GM12878 (cell line): ENCODE data around the gene KCNH5. TPM values are rescaled to one million over a fixed set of nuclear protein-coding genes. Genes with fewer than 3 reads are reported as not detected.

Experiments used
- ATAC-seq: fragments of 200-7000 bp; cut with Tn5 transposase; 3 replicates; pipeline ENCODE4 v1.9.1; 2020; ENCODE audit warnings: mild to moderate bottlenecking, moderate library complexity
- BruUV-seq: library from RNA; stranded (reverse); fragments of 400-500 nt; replicated peaks from 2 replicates; lab custom pipeline; 2021; lab: Mats Ljungman, UMichigan
- CTCF ChIA-PET: fragments of 300-600 bp; sonication (Branson Sonifier 250); formaldehyde crosslinking; extraction: SDS; loops from one replicate; lab custom pipeline; 2021; ENCODE audit warnings: inconsistent platforms; lab: Yijun Ruan, JAX
- POLR2A ChIA-PET: fragments of 350-600 bp; formaldehyde crosslinking; extraction: SDS; loops from one replicate; lab custom pipeline; 2021; ENCODE audit warnings: inconsistent platforms; lab: Charles Lee
- RAD21 ChIA-PET: fragments of 300-600 bp; sonication (Branson Sonifier 250); formaldehyde crosslinking; loops from one replicate; lab custom pipeline; 2023; ENCODE audit warnings: antibody characterized with exemption; ENCODE audit not compliant: unreplicated experiment; lab: Charles Lee
- SMC1A ChIA-PET: fragments of 300-600 bp; sonication (Branson Sonifier 250); formaldehyde crosslinking; loops from one replicate; lab custom pipeline; 2023; ENCODE audit not compliant: unreplicated experiment, uncharacterized antibody; lab: Charles Lee
- DNase-seq: peaks from one replicate; pipeline ENCODE4 v3.0.0-alpha.2; 2011; ENCODE audit warnings: low read depth, low spot score
- FAIRE-seq: peaks from 3 replicates; lab custom pipeline; 2011; peaks lifted over from hg19 to GRCh38; lab: Jason Lieb, UNC
- H2AFZ ChIP-seq: 2 replicates; pipeline ENCODE4 v1.6.0; 2011; ENCODE audit warnings: low read depth, low read length, control low read depth; ENCODE audit not compliant: control insufficient read depth
- H3K27ac ChIP-seq: 2 replicates; pipeline ENCODE4 v1.5.1; 2011; ENCODE audit warnings: control low read depth; ENCODE audit not compliant: control insufficient read depth, insufficient read depth
- H3K27me3 ChIP-seq, 2 experiments: replicated peaks in 1 of 2; 2 replicates each; pipeline versions ENCODE4 v1.6.0 to v1.6.1; 2011; ENCODE audit warnings: low read length in 1 of 2; ENCODE audit not compliant: control insufficient read depth in 2 of 2, insufficient read depth in 2 of 2
- H3K36me3 ChIP-seq, 2 experiments: 2 replicates each; pipeline ENCODE4 v1.5.1; 2011; ENCODE audit warnings: low read length in 1 of 2; ENCODE audit not compliant: control insufficient read depth in 2 of 2, insufficient read depth in 2 of 2
- H3K4me1 ChIP-seq: 2 replicates; pipeline ENCODE4 v1.6.1; 2011; ENCODE audit warnings: mild to moderate bottlenecking, low read length, moderate library complexity, mixed read lengths; ENCODE audit not compliant: control insufficient read depth, insufficient read depth
- H3K4me2 ChIP-seq: 2 replicates; pipeline ENCODE4 v1.6.0; 2011; ENCODE audit warnings: control low read depth; ENCODE audit not compliant: control insufficient read depth, insufficient read depth
- H3K4me3 ChIP-seq: fragments of 200-600 bp; sonication (generic); 2 replicates; pipeline ENCODE4 v1.5.1; 2016
- H3K79me2 ChIP-seq: 2 replicates; pipeline ENCODE4 v1.6.0; 2011; ENCODE audit warnings: low read length; ENCODE audit not compliant: control insufficient read depth, insufficient read depth
- H3K9ac ChIP-seq: 2 replicates; pipeline ENCODE4 v1.8.0; 2011; ENCODE audit warnings: low read length, control low read depth, mixed read lengths; ENCODE audit not compliant: control insufficient read depth, insufficient read depth
- H3K9me3 ChIP-seq: replicated peaks from 3 replicates; pipeline ENCODE4 v1.5.1; 2011; ENCODE audit warnings: mild to moderate bottlenecking, low read length; ENCODE audit not compliant: control insufficient read depth, insufficient read depth
- H4K20me1 ChIP-seq: 2 replicates; pipeline ENCODE4 v1.6.0; 2011; ENCODE audit not compliant: control insufficient read depth, insufficient read depth
- BHLHE40 ChIP-seq, 2 experiments: fragments of 450-650 bp in 1 of 2; IDR thresholded peaks; 2 replicates each; pipeline ENCODE4 v1.6.1; 2011 to 2017; ENCODE audit warnings: low read depth in 2 of 2, borderline replicate concordance in 1 of 2, improper control_type of control experiment in 1 of 2, low read length in 1 of 2, mild to moderate bottlenecking in 1 of 2
- CUX1 ChIP-seq: IDR thresholded peaks from 2 replicates; pipeline ENCODE4 v1.6.1; 2012; ENCODE audit warnings: improper control_type of control experiment, low read depth, low read length; ENCODE audit not compliant: insufficient replicate concordance
- IRF4 ChIP-seq: IDR thresholded peaks from 2 replicates; pipeline ENCODE4 v1.6.1; 2011; ENCODE audit warnings: low read depth, low read length
- NFYB ChIP-seq: IDR thresholded peaks from 2 replicates; pipeline ENCODE4 v1.6.1; 2011; ENCODE audit warnings: low read depth, mild to moderate bottlenecking, low read length, improper control_type of control experiment, moderate library complexity; ENCODE audit not compliant: insufficient read depth
- NKRF ChIP-seq: fragments of 450-650 bp; conservative IDR thresholded peaks from 2 replicates; pipeline ENCODE4 v1.6.1; 2017; ENCODE audit warnings: mild to moderate bottlenecking, moderate library complexity
- PKNOX1 ChIP-seq: fragments of 450-650 bp; IDR thresholded peaks from 2 replicates; pipeline ENCODE4 v1.6.1; 2016; ENCODE audit warnings: mild to moderate bottlenecking
- POLR2AphosphoS5 ChIP-seq: IDR thresholded peaks from 2 replicates; pipeline ENCODE4 v1.6.1; 2011; ENCODE audit warnings: mild to moderate bottlenecking, low read length, inconsistent platforms
- ZBED1 ChIP-seq: IDR thresholded peaks from 2 replicates; pipeline ENCODE4 v1.6.1; 2016; ENCODE audit warnings: borderline replicate concordance
- WGBS: methylation state at CpG from one replicate; pipeline ENCODE4 v1.1.6; 2016; ENCODE audit warnings: low lambda C conversion rate; ENCODE audit not compliant: insufficient replicate concordance, insufficient coverage; ENCODE audit errors: missing lambda C conversion rate; 5-methylcytosine and 5-hydroxymethylcytosine counted together
- in situ Hi-C: fragments of 300-500 bp; cut with MboI; formaldehyde crosslinking; loops from 9 replicates; pipeline ENCODE4 v1.14.3; 2018; ENCODE audit warnings: mixed read lengths
- intact Hi-C: fragments of 100-400 bp; cut with micrococcal nuclease; formaldehyde crosslinking; loops from one replicate; pipeline ENCODE4 v1.14.2; 2022; ENCODE audit not compliant: unreplicated experiment
- polyA plus RNA-seq, 11 experiments: library from polyadenylated mRNA; depleted of rRNA in 4 of 11; unstranded in 6 of 11; stranded (reverse) in 5 of 11; fragments of >200 nt; fragmentation: Nextera tagmentation in 4 of 11; fragmentation: Illumina TruSeq in 1 of 11; extraction: Ambion mirVana in 4 of 11; extraction: Trizol in 1 of 11; gene quantifications; 1 replicate in 1 of 11; 2 replicates in 10 of 11; pipeline versions ENCODE4 v1.2.1 to v1.2.3, GENCODE V29; 2011 to 2016; ENCODE audit warnings: inconsistent platforms in 2 of 11, missing spikeins in 2 of 11, low read depth in 1 of 11
- total RNA-seq, 4 experiments: library from RNA; depleted of rRNA in 3 of 4; stranded (reverse); fragments of >200 nt in 3 of 4; fragmentation: Illumina TruSeq in 1 of 4; extraction: Trizol in 1 of 4; gene quantifications; 2 replicates each; pipeline versions ENCODE4 v1.2.1 to v1.2.3, GENCODE V29; 2013 to 2021

The KCNH5 gene
- total and polyA plus RNA-seq, 10 of the 15 experiments (the other 5 are each of a cell fraction or from before 2014, with no cell fraction given) = under 0.01 to 0.04 (median 0.04) TPM; not detected in 7

- TF ChIP-seq CUX1 = no peak
- TF ChIP-seq BHLHE40 (IDR thresholded peaks at IDR 0.05; ENCODE audit: borderline replicate concordance in 1 of 2, low read depth in 2 of 2, low read length in 1 of 2) = no peak
- TF ChIP-seq PKNOX1 = no peak
- TF ChIP-seq IRF4 = no peak
Measured at GRCh38 chr14:62994096-62994495, 51.2 kb downstream of the KCNH5 start (continued).

- ChIA-PET RAD21 (no interaction called here), CTCF (no interaction called here), POLR2A (no interaction called here), SMC1A (no interaction called here)
- Histone ChIP-seq H3K27me3 (no peaks in the 10 kb centered on the region), H4K20me1 (no peaks in the 10 kb centered on the region), H2AFZ (no peak overlapping the region), H3K9me3 (no peaks in the 10 kb centered on the region), H3K27ac (no peak overlapping the region), H3K36me3 (no peaks in the 10 kb centered on the region), H3K4me1 (no peaks in the 10 kb centered on the region), H3K4me3 (no peak overlapping the region), H3K4me2 (no peak overlapping the region), H3K79me2 (no peaks in the 10 kb centered on the region), H3K9ac (no peak overlapping the region)
- no peak for DNase-seq
- no peak for FAIRE-seq
- ATAC-seq = no peak
- BruUV-seq = no TSS peak
- TF ChIP-seq POLR2AphosphoS5 (no peak), NFYB (no peak), NKRF (no peak), ZBED1 (no peak)
- intact Hi-C loops = no loop called here
- in situ Hi-C loops = no loop called here
- WGBS = 1% methylated on average over 3 of the region's 3 CpGs
Measured at GRCh38 chr14:62988967-62989366, 56.3 kb downstream of the KCNH5 start.
